GM23338 (cell line): Measurements from ENCODE around the gene CCIN. TPM values are rescaled to one million over a fixed set of nuclear protein-coding genes. Genes with fewer than 3 reads are reported as not detected.

Source experiments
- ATAC-seq: fragments of 200-7000 bp; cut with Tn5 transposase; 3 replicates; pipeline ENCODE4 v1.9.1; 2020
- DNase-seq: peaks from one replicate; pipeline ENCODE4 v3.0.0-alpha.2; 2015; ENCODE audit warnings: low spot score
- H2AFZ ChIP-seq: fragments of 200-600 bp; sonication (generic); 2 replicates; pipeline ENCODE4 v1.8.0; 2016; ENCODE audit warnings: antibody characterized with exemption, mild to moderate bottlenecking, moderate library complexity
- H3F3A ChIP-seq: fragments of 200-600 bp; sonication (generic); replicated peaks from 2 replicates; pipeline ENCODE4 v1.8.0; 2017; ENCODE audit warnings: antibody characterized with exemption, mixed run types, low read depth
- H3K27ac ChIP-seq: fragments of 200-600 bp; sonication (generic); 2 replicates; pipeline ENCODE4 v1.6.1; 2016; ENCODE audit warnings: low read depth
- H3K27me3 ChIP-seq: fragments of 200-600 bp; sonication (generic); 2 replicates; pipeline ENCODE4 v1.8.0; 2016; ENCODE audit warnings: mild to moderate bottlenecking, mixed run types, moderate library complexity; ENCODE audit not compliant: insufficient read depth
- H3K36me3 ChIP-seq: fragments of 200-600 bp; sonication (generic); 2 replicates; pipeline ENCODE4 v1.8.0; 2016; ENCODE audit warnings: mild to moderate bottlenecking; ENCODE audit not compliant: insufficient read depth
- H3K4me1 ChIP-seq: fragments of 200-600 bp; sonication (generic); 2 replicates; pipeline ENCODE4 v1.8.0; 2016; ENCODE audit warnings: mild to moderate bottlenecking, moderate library complexity; ENCODE audit not compliant: insufficient read depth
- H3K4me2 ChIP-seq: fragments of 200-600 bp; sonication (generic); 2 replicates; pipeline ENCODE4 v1.7.1; 2017; ENCODE audit warnings: mixed run types
- H3K4me3 ChIP-seq: fragments of 200-600 bp; sonication (generic); 2 replicates; pipeline ENCODE4 v1.6.1; 2016; ENCODE audit warnings: mixed run types
- H3K79me2 ChIP-seq: fragments of 200-600 bp; sonication (generic); replicated peaks from 2 replicates; pipeline ENCODE4 v1.8.0; 2017; ENCODE audit warnings: mild to moderate bottlenecking; ENCODE audit not compliant: insufficient read depth
- H3K9me2 ChIP-seq: fragments of 200-600 bp; sonication (generic); 2 replicates; pipeline ENCODE4 v1.8.0; 2017; ENCODE audit not compliant: insufficient read depth
- H4K20me1 ChIP-seq: fragments of 200-600 bp; sonication (generic); replicated peaks from 2 replicates; pipeline ENCODE4 v1.8.0; 2017; ENCODE audit warnings: mild to moderate bottlenecking; ENCODE audit not compliant: insufficient read depth
- H3K27ac Mint-ChIP-seq: 2 replicates; pipeline ENCODE4 v1.8.0; 2020; ENCODE audit warnings: inconsistent platforms, mild to moderate bottlenecking, moderate library complexity, mixed read lengths
- H3K27me3 Mint-ChIP-seq: 3 replicates; pipeline ENCODE4 v1.8.0; 2022; ENCODE audit warnings: low read depth, mild to moderate bottlenecking, moderate library complexity, mixed read lengths, inconsistent platforms; ENCODE audit not compliant: insufficient read depth, poor library complexity
- H3K36me3 Mint-ChIP-seq: 3 replicates; pipeline ENCODE4 v1.8.0; 2021; ENCODE audit warnings: low read depth, mild to moderate bottlenecking, inconsistent platforms, moderate library complexity, mixed read lengths
- H3K4me1 Mint-ChIP-seq: 3 replicates; pipeline ENCODE4 v1.8.0; 2020; ENCODE audit warnings: mild to moderate bottlenecking, inconsistent platforms, mixed read lengths
- H3K4me3 Mint-ChIP-seq: 3 replicates; pipeline ENCODE4 v1.8.0; 2021; ENCODE audit warnings: moderate library complexity, mild to moderate bottlenecking, inconsistent platforms, mixed read lengths
- H3K9me3 Mint-ChIP-seq: 3 replicates; pipeline ENCODE4 v1.8.0; 2020; ENCODE audit warnings: moderate library complexity, mild to moderate bottlenecking, inconsistent platforms, mixed read lengths
- ETS1 ChIP-seq: IDR thresholded peaks from 2 replicates; pipeline ENCODE4 v1.6.1; 2016; ENCODE audit warnings: antibody characterized with exemption
- EZH2phosphoT487 ChIP-seq: fragments of 200-600 bp; sonication (generic); IDR thresholded peaks from one replicate; pipeline ENCODE4 v1.8.1; 2018; ENCODE audit warnings: antibody characterized with exemption; ENCODE audit not compliant: unreplicated experiment
- JUNB ChIP-seq: IDR thresholded peaks from one replicate; pipeline ENCODE4 v1.6.1; 2016; ENCODE audit warnings: antibody characterized with exemption; ENCODE audit not compliant: unreplicated experiment
- POLR2AphosphoS5 ChIP-seq: IDR thresholded peaks from 2 replicates; pipeline ENCODE4 v1.6.1; 2016; ENCODE audit warnings: antibody characterized with exemption, low read depth
- STAT1 ChIP-seq: IDR thresholded peaks from one replicate; pipeline ENCODE4 v1.6.1; 2016; ENCODE audit warnings: antibody characterized with exemption; ENCODE audit not compliant: unreplicated experiment
- ZNF331 ChIP-seq: fragments of 250-450 bp; sonication (Bioruptor Pico); IDR thresholded peaks from 2 replicates; pipeline ENCODE4 v1.5.0; 2020; ENCODE audit warnings: low read depth, mild to moderate bottlenecking, moderate library complexity
- ZNF462 ChIP-seq: fragments of 250-450 bp; sonication (Bioruptor Pico); IDR thresholded peaks from 2 replicates; pipeline ENCODE4 v1.5.0; 2020; ENCODE audit warnings: mild to moderate bottlenecking, moderate library complexity
- polyA plus RNA-seq: library from polyadenylated mRNA; unstranded; fragments of >200 nt; fragmentation: Nextera tagmentation; extraction: Ambion mirVana; gene quantifications from 2 replicates; pipeline ENCODE4 v1.2.1, GENCODE V29; 2016
- total RNA-seq: library from RNA; depleted of rRNA; stranded (reverse); fragments of >200 nt; shearing (Covaris generic); gene quantifications from 2 replicates; pipeline ENCODE4 v1.2.3, GENCODE V29; 2014

CCIN gene
- total and polyA plus RNA-seq, 2 experiments from 2014 or later, result 0.14 TPM; not detected in 1

GRCh38 chr9:36127652-36128244 is 41.4 kb upstream of the CCIN start (continued):
- TF ChIP-seq ZNF462 (CRISPR knock-in tag) (no peak), POLR2AphosphoS5 (no peak), ETS1 (no peak), ZNF331 (CRISPR knock-in tag) (no peak)

DNA sequence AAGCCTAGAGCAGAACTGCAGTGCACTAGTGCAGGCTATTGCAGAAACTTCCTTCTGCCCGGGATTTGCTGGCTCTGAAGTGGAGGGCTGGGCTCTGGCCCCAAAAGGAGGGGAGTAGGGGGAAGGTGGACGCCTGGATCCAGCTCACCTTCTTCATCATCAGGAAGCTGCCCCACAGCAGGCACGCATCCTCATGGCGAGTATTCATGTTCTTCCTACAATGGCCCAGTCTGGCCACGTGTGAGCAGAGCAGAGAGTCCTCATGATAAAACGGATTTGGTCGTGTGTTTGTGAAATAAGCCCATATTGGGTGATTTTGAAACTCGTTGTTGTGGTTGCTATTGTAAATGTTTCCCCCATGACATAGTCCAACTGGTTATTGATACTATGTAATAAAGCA is 40.8 kb upstream of the CCIN start:
- Histone ChIP-seq H3K9me2 (no peaks in the 10 kb centered on the region), H3K4me3 (no peak overlapping the region), H3K36me3 (no peaks in the 10 kb centered on the region), H3K27ac (no peak overlapping the region), H2AFZ (no peak overlapping the region), H3F3A (no peaks in the 10 kb centered on the region), H3K4me2 (no peak overlapping the region), H3K79me2 (no peaks in the 10 kb centered on the region), H4K20me1 (no peaks in the 10 kb centered on the region; the same call in 1 of the 2 replicates), H3K4me1 (peaks cover 8% of the 10 kb centered on the region), H3K27me3 (peaks cover 22% of the 10 kb centered on the region)
- peaks cover 8% of the 10 kb centered on the region; the same call in 2 of the 3 replicates for H3K4me1 Mint-ChIP-seq
- no peak for ATAC-seq
- DNase-seq, result no peak
- H3K27me3 Mint-ChIP-seq, result peaks cover 12% of the 10 kb centered on the region
- H3K9me3 Mint-ChIP-seq, result no peaks in the 10 kb centered on the region
- H3K27ac Mint-ChIP-seq, result no peak overlapping the region
- no peak overlapping the region for H3K4me3 Mint-ChIP-seq
- H3K36me3 Mint-ChIP-seq, result no peaks in the 10 kb centered on the region
- TF ChIP-seq ETS1 (no peak), JUNB (no peak), STAT1 (no peak), ZNF462 (CRISPR knock-in tag) (no peak), EZH2phosphoT487 (no peak)
